Measurements from ENCODE around the gene XPO6. TPM values are rescaled to one million over a fixed set of nuclear protein-coding genes. Genes with fewer than 3 reads are reported as not detected.

XPO6 gene
- total RNA-seq, 2 donors from 2014 or later, result 89.5 to 94.4 TPM

DNA sequence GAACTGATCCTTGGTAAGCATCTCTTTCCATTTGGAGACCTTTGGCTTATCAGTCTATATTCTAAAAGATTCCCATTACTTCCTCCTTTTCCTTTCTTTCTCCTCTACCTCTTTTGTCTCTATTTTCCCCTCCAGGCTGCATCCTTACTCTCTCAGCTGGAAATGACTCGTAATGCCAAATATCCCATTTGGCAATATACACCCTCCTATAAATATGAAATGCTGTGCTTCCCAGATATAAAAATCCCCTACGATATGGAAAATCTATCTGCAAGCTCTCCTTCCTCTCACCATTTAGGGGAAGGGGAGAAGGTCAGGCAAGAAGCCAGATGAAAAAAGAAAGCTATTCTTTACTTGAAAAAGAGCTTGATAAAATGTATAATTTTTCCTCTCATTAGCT, 39.9 kb downstream of the XPO6 start:
- H3K4me3 ChIP-seq, result no peak overlapping the region
- TF ChIP-seq, protein P1, sequence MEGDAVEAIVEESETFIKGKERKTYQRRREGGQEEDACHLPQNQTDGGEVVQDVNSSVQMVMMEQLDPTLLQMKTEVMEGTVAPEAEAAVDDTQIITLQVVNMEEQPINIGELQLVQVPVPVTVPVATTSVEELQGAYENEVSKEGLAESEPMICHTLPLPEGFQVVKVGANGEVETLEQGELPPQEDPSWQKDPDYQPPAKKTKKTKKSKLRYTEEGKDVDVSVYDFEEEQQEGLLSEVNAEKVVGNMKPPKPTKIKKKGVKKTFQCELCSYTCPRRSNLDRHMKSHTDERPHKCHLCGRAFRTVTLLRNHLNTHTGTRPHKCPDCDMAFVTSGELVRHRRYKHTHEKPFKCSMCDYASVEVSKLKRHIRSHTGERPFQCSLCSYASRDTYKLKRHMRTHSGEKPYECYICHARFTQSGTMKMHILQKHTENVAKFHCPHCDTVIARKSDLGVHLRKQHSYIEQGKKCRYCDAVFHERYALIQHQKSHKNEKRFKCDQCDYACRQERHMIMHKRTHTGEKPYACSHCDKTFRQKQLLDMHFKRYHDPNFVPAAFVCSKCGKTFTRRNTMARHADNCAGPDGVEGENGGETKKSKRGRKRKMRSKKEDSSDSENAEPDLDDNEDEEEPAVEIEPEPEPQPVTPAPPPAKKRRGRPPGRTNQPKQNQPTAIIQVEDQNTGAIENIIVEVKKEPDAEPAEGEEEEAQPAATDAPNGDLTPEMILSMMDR (IDR thresholded peaks at IDR 0.05), result no peak
- no peak overlapping the region for H3K27ac ChIP-seq
- no peaks in the 10 kb centered on the region for H3K9me3 ChIP-seq
- no peaks in the 10 kb centered on the region for H3K27me3 ChIP-seq (replicated peaks; ENCODE audit: insufficient read depth)
- ATAC-seq (ENCODE audit: insufficient number of reproducible peaks, low FRiP score, low read depth) (no peak), DNase-seq (ENCODE audit: low spot score) (no peak)
- H3K36me3 ChIP-seq, result peaks cover 28% of the 10 kb centered on the region
- H3K4me1 ChIP-seq (ENCODE audit: control insufficient read depth in 1 of 2, low read depth in 2 of 2), result no peaks in the 10 kb centered on the region

DNA sequence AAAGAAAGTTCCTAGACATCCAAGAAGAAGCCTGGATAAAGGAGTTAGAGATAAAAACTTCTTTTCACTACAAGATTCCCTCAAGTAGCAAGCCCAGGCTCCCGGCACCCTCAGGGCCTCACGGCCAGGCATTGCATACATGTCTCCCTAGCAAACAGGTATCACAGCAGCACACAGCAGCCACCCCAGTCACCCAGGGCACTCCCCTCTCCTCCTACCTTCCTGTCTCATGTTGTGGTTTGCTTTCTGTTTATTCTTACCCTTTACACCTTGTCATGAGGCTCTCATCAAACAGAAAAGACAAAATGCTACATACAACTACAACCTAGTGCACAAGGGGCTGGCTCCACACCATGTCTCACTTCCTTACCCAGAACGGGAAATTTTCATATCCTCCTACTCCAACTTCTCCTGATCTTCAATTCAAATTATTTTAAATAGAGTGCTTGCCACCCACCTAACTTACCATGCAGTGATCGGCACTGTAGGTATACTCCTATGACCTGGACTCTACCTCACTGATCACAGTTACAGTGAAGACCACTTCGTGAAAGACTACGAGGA, 42.7 kb downstream of the XPO6 start:
- DNase-seq (ENCODE audit: low spot score) (no peak), ATAC-seq (ENCODE audit: insufficient number of reproducible peaks, low FRiP score, low read depth) (no peak)
- Histone ChIP-seq H3K9me3 (no peaks in the 10 kb centered on the region), H3K27ac (no peak overlapping the region), H3K27me3 (replicated peaks; ENCODE audit: insufficient read depth) (no peaks in the 10 kb centered on the region), H3K4me1 (ENCODE audit: control insufficient read depth in 1 of 2, low read depth in 2 of 2) (peaks cover 8 to 9% of the 10 kb centered on the region in 2 donors), H3K36me3 (peaks cover 39% of the 10 kb centered on the region), H3K4me3 (no peak overlapping the region)
- TF ChIP-seq, protein P1 (IDR thresholded peaks at IDR 0.05), result no peak

DNA sequence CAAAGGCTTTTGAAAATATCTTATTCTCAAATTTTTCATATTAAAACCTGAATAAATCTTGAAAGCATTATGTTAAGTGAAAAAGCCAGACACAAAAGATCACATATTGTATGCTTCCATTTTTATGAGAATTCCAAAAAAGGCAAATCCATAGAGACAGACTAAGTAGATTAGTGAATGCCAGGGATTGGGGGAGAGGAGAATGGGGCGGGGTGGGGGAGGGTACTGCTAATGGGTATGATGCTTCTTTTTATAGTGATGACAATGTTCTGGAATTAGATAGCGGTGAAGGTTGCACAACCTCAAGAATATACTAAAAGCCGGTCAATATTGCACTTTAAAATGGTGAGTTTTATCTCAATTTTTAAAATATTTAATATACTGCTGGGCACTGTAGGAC, 44.0 kb downstream of the XPO6 start:
- DNase-seq (ENCODE audit: low spot score), result no peak
- Histone ChIP-seq H3K36me3 (peaks cover 34% of the 10 kb centered on the region), H3K27me3 (replicated peaks; ENCODE audit: insufficient read depth) (no peaks in the 10 kb centered on the region), H3K4me3 (no peak overlapping the region), H3K4me1 (ENCODE audit: control insufficient read depth in 1 of 2, low read depth in 2 of 2) (peaks cover 13 to 17% of the 10 kb centered on the region in 2 donors), H3K9me3 (no peaks in the 10 kb centered on the region), H3K27ac (no peak overlapping the region)
- TF ChIP-seq, protein P1 (IDR thresholded peaks at IDR 0.05), result no peak
- ATAC-seq (ENCODE audit: insufficient number of reproducible peaks, low FRiP score, low read depth), result no peak

DNA sequence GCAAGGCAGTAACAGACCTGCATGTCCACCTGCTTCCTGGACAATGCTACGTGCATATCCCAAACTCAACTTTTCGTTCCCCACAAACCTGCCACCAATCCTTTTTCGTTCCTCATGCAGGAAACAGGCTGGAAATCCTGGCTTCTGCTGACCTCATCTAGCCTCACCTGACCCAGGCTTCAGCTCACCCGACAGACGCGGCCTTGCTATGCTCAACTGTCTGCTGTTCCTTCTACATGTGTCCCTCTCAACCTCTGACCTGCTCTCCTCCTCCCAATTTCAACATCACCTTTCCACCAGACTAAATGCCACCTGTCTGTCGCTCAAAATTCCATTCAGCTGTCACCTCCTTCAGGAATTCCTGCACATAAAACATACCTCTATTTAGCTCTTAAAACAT, 44.5 kb downstream of the XPO6 start:
- no peaks in the 10 kb centered on the region for H3K27me3 ChIP-seq (replicated peaks; ENCODE audit: insufficient read depth)
- peaks cover 16 to 17% of the 10 kb centered on the region in 2 donors for H3K4me1 ChIP-seq (ENCODE audit: control insufficient read depth in 1 of 2, low read depth in 2 of 2)
- no peak for DNase-seq (ENCODE audit: low spot score)
- no peak for ATAC-seq (ENCODE audit: insufficient number of reproducible peaks, low FRiP score, low read depth)
- H3K36me3 ChIP-seq, result peaks cover 34% of the 10 kb centered on the region
- no peaks in the 10 kb centered on the region for H3K9me3 ChIP-seq
- TF ChIP-seq, protein P1 (IDR thresholded peaks at IDR 0.05), result no peak
- H3K4me3 ChIP-seq, result no peak overlapping the region
- H3K27ac ChIP-seq, result no peak overlapping the region

DNA sequence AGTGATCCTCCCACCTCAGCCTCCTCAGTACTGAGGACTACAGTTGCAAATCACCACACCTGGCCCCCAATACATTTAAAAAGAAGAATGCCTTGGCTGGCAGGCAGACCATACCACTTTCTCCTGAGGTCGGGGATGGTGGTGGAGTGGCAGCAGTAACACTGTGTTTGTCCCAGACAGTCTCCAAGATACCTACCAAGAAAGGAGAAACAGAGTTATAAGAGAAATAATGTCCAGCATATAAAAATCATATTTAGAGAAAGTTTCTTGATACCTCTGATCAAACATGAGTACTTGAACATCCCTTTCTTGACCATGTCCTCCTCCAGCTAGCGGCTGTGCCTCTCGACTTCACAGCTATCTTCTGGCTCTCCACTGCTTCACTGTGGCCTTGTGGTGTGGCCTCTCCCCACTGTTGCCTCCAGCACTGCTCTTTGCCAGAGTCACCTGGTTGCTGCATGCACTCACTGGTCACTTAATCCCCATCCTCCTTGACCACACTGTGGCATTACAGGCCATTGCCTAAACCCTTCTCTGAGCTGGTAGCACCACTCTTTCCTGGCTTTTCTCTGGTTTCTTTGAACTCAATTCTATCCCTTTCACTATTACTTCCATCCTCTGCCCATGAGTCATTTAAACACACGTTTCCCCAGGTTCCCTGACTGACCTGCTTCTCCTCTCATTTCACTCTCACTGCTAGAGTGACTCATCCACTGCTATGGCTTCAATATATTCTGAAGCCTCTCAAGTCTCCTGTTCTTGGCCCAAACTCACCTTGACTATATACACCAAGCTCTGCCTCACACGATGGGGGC, 45.2 kb downstream of the XPO6 start:
- Histone ChIP-seq H3K9me3 (no peaks in the 10 kb centered on the region), H3K4me1 (ENCODE audit: control insufficient read depth in 1 of 2, low read depth in 2 of 2) (peaks cover 17 to 21% of the 10 kb centered on the region in 2 donors), H3K27ac (no peak overlapping the region), H3K4me3 (no peak overlapping the region), H3K36me3 (peaks cover 34% of the 10 kb centered on the region), H3K27me3 (replicated peaks; ENCODE audit: insufficient read depth) (no peaks in the 10 kb centered on the region)
- no peak for DNase-seq (ENCODE audit: low spot score)
- ATAC-seq (ENCODE audit: insufficient number of reproducible peaks, low FRiP score, low read depth), result no peak
- TF ChIP-seq, protein P1 (IDR thresholded peaks at IDR 0.05), result no peak

Measured in thoracic aorta (tissue), 2 donors.